SK-N-SH treated with all-trans-retinoic acid at 6 μM for 48 hours (cell line): ENCODE results near the gene SLC35F3.

Experiments used
- ARNTL ChIP-seq: fragments of 450-650 bp; formaldehyde crosslinking; IDR thresholded peaks from 2 replicates; pipeline ENCODE4 v1.5.0; 2020; ENCODE audit warnings: low read depth, mild to moderate bottlenecking, moderate library complexity, borderline replicate concordance
- ESRRG ChIP-seq: fragments of 250-450 bp; sonication (Bioruptor Pico); IDR thresholded peaks from 2 replicates; pipeline ENCODE4 v1.6.1; 2021; ENCODE audit warnings: mild to moderate bottlenecking
- GLIS3 ChIP-seq: fragments of 250-450 bp; sonication (Bioruptor Pico); IDR thresholded peaks from 2 replicates; pipeline ENCODE4 v1.5.0; 2020; ENCODE audit warnings: mild to moderate bottlenecking, moderate library complexity
- ISL1 ChIP-seq: fragments of 250-450 bp; sonication (Bioruptor Pico); IDR thresholded peaks from 2 replicates; pipeline ENCODE4 v2.1.2; 2022; ENCODE audit warnings: mild to moderate bottlenecking, moderate library complexity
- OSR1 ChIP-seq: fragments of 250-450 bp; sonication (Bioruptor Pico); IDR thresholded peaks from 2 replicates; pipeline ENCODE4 v1.8.0; 2022; ENCODE audit warnings: moderate library complexity, mild to moderate bottlenecking, inconsistent platforms
- SNAI2 ChIP-seq: fragments of 250-450 bp; sonication (Bioruptor Pico); IDR thresholded peaks from 2 replicates; pipeline ENCODE4 v1.5.0; 2020; ENCODE audit warnings: mild to moderate bottlenecking, moderate library complexity
- TCF4 ChIP-seq: fragments of 250-450 bp; sonication (Bioruptor Pico); IDR thresholded peaks from 2 replicates; pipeline ENCODE4 v1.8.0; 2021; ENCODE audit warnings: mild to moderate bottlenecking, moderate library complexity, borderline replicate concordance
- ZFP3 ChIP-seq: fragments of 250-450 bp; sonication (Bioruptor Pico); IDR thresholded peaks from 2 replicates; pipeline ENCODE4 v1.5.0; 2020; ENCODE audit warnings: mild to moderate bottlenecking, moderate library complexity
- ZFP30 ChIP-seq: fragments of 450-650 bp; formaldehyde crosslinking; IDR thresholded peaks from 2 replicates; pipeline ENCODE4 v1.5.0; 2022; ENCODE audit warnings: mild to moderate bottlenecking, moderate library complexity
- ZNF8 ChIP-seq: fragments of 450-650 bp; formaldehyde crosslinking; IDR thresholded peaks from 2 replicates; pipeline ENCODE4 v1.5.0; 2020; ENCODE audit warnings: mild to moderate bottlenecking, moderate library complexity
- TF ChIP-seq, protein P1 (sequence below): fragments of 250-450 bp; sonication (Bioruptor Pico); IDR thresholded peaks from 2 replicates; pipeline ENCODE4 v1.8.0; 2020; ENCODE audit warnings: mild to moderate bottlenecking, moderate library complexity, borderline replicate concordance
- TF ChIP-seq, protein P2 (sequence below): fragments of 250-450 bp; sonication (Bioruptor Pico); IDR thresholded peaks from 2 replicates; pipeline ENCODE4 v1.5.0; 2020; ENCODE audit warnings: mild to moderate bottlenecking, moderate library complexity
- TF ChIP-seq, protein P3 (sequence below): fragments of 250-450 bp; sonication (Bioruptor Pico); IDR thresholded peaks from 2 replicates; pipeline ENCODE4 v1.5.1; 2020; ENCODE audit warnings: low read depth, mild to moderate bottlenecking, moderate library complexity
- TF ChIP-seq, protein P4 (sequence below): fragments of 250-450 bp; sonication (Bioruptor Pico); IDR thresholded peaks from 2 replicates; pipeline ENCODE4 v1.5.1; 2021; ENCODE audit warnings: mild to moderate bottlenecking, moderate library complexity

DNA sequence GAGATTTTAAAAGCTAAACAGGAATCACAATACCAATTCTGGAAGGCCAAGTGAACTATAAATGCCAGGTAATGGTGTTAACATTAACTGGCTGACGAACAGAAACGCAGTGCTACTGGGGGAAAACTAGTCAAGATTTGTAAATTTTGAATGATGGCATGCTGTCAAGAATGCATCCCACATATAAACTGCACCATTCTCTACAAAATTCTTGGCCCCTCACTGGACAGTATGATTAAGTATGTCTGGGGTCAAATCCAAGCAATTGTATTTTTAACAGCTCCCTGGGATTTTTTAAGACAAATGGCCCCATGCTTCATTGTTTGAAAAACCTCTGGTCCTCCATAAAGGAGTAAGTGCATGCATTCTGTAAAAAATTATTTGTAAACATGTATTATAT is 395.6 kb downstream of the SLC35F3 start:
- TF ChIP-seq OSR1 (CRISPR knock-in tag): no peak
- TF ChIP-seq, protein P1, sequence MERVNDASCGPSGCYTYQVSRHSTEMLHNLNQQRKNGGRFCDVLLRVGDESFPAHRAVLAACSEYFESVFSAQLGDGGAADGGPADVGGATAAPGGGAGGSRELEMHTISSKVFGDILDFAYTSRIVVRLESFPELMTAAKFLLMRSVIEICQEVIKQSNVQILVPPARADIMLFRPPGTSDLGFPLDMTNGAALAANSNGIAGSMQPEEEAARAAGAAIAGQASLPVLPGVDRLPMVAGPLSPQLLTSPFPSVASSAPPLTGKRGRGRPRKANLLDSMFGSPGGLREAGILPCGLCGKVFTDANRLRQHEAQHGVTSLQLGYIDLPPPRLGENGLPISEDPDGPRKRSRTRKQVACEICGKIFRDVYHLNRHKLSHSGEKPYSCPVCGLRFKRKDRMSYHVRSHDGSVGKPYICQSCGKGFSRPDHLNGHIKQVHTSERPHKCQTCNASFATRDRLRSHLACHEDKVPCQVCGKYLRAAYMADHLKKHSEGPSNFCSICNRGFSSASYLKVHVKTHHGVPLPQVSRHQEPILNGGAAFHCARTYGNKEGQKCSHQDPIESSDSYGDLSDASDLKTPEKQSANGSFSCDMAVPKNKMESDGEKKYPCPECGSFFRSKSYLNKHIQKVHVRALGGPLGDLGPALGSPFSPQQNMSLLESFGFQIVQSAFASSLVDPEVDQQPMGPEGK (CRISPR knock-in tag): no peak
- TF ChIP-seq, protein P2, sequence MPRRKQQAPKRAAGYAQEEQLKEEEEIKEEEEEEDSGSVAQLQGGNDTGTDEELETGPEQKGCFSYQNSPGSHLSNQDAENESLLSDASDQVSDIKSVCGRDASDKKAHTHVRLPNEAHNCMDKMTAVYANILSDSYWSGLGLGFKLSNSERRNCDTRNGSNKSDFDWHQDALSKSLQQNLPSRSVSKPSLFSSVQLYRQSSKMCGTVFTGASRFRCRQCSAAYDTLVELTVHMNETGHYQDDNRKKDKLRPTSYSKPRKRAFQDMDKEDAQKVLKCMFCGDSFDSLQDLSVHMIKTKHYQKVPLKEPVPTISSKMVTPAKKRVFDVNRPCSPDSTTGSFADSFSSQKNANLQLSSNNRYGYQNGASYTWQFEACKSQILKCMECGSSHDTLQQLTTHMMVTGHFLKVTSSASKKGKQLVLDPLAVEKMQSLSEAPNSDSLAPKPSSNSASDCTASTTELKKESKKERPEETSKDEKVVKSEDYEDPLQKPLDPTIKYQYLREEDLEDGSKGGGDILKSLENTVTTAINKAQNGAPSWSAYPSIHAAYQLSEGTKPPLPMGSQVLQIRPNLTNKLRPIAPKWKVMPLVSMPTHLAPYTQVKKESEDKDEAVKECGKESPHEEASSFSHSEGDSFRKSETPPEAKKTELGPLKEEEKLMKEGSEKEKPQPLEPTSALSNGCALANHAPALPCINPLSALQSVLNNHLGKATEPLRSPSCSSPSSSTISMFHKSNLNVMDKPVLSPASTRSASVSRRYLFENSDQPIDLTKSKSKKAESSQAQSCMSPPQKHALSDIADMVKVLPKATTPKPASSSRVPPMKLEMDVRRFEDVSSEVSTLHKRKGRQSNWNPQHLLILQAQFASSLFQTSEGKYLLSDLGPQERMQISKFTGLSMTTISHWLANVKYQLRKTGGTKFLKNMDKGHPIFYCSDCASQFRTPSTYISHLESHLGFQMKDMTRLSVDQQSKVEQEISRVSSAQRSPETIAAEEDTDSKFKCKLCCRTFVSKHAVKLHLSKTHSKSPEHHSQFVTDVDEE (CRISPR knock-in tag): no peak
- TF ChIP-seq, protein P3, sequence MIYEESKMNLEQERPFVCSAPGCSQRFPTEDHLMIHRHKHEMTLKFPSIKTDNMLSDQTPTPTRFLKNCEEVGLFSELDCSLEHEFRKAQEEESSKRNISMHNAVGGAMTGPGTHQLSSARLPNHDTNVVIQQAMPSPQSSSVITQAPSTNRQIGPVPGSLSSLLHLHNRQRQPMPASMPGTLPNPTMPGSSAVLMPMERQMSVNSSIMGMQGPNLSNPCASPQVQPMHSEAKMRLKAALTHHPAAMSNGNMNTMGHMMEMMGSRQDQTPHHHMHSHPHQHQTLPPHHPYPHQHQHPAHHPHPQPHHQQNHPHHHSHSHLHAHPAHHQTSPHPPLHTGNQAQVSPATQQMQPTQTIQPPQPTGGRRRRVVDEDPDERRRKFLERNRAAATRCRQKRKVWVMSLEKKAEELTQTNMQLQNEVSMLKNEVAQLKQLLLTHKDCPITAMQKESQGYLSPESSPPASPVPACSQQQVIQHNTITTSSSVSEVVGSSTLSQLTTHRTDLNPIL (CRISPR knock-in tag): no peak
- no peak for TF ChIP-seq ESRRG (CRISPR knock-in tag)
- TF ChIP-seq SNAI2 (CRISPR knock-in tag): no peak
- no peak for TF ChIP-seq ZFP30 (CRISPR knock-in tag)
- no peak for TF ChIP-seq ARNTL (CRISPR knock-in tag)
- no peak for TF ChIP-seq TCF4
- no peak for TF ChIP-seq ZFP3
- TF ChIP-seq ZNF8 (CRISPR knock-in tag): no peak
- TF ChIP-seq, protein P4, sequence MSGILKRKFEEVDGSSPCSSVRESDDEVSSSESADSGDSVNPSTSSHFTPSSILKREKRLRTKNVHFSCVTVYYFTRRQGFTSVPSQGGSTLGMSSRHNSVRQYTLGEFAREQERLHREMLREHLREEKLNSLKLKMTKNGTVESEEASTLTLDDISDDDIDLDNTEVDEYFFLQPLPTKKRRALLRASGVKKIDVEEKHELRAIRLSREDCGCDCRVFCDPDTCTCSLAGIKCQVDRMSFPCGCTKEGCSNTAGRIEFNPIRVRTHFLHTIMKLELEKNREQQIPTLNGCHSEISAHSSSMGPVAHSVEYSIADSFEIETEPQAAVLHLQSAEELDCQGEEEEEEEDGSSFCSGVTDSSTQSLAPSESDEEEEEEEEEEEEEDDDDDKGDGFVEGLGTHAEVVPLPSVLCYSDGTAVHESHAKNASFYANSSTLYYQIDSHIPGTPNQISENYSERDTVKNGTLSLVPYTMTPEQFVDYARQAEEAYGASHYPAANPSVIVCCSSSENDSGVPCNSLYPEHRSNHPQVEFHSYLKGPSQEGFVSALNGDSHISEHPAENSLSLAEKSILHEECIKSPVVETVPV: no peak
- no peak for TF ChIP-seq GLIS3 (CRISPR knock-in tag)
- TF ChIP-seq ISL1: no peak
